A549 (cell line): ENCODE measurements around the gene NCEH1. TPM values are rescaled to one million over a fixed set of nuclear protein-coding genes. Genes with fewer than 3 reads are reported as not detected.

Experiments used
- ATAC-seq, 2 experiments: fragments of 200-7000 bp in 1 of 2; fragments of >200 bp in 1 of 2; cut with Nextera tagmentation in 1 of 2; cut with Tn5 transposase in 1 of 2; 3 replicates each; pipeline versions ENCODE4 v1.8.0 to v1.9.1; 2018 to 2020; ENCODE audit warnings: mild to moderate bottlenecking in 1 of 2, moderate library complexity in 1 of 2
- CTCF ChIA-PET: fragments of 300-600 bp; sonication (Branson Sonifier 250); formaldehyde crosslinking; extraction: SDS; loops from one replicate; lab custom pipeline; 2021; ENCODE audit warnings: antibody characterized with exemption, inconsistent platforms; lab: Yijun Ruan, JAX
- POLR2A ChIA-PET: fragments of 350-600 bp; formaldehyde crosslinking; extraction: SDS; loops from one replicate; lab custom pipeline; 2021; ENCODE audit warnings: antibody characterized with exemption, inconsistent platforms; lab: Yijun Ruan, JAX
- DNase-seq, 2 experiments: peaks; one replicate each; pipeline versions ENCODE4 v3.0.0 to v3.0.0-alpha.2; 2011 to 2016; ENCODE audit warnings: low read depth in 1 of 2, low spot score in 1 of 2
- FAIRE-seq: peaks from 2 replicates; lab custom pipeline; 2011; peaks lifted over from hg19 to GRCh38; lab: Jason Lieb, UNC
- H3K27ac ChIP-seq, 2 experiments: fragments of >200 bp; sonication (Bioruptor Twin); formaldehyde crosslinking; 3 replicates each; pipeline ENCODE4 v1.5.1; 2016 to 2017
- H3K4me1 ChIP-seq: fragments of >200 bp; sonication (Bioruptor Twin); formaldehyde crosslinking; 3 replicates; pipeline ENCODE4 v1.6.1; 2016
- H3K4me2 ChIP-seq: fragments of >200 bp; sonication (Bioruptor Twin); formaldehyde crosslinking; 3 replicates; pipeline ENCODE4 v1.6.1; 2016
- H3K4me3 ChIP-seq: fragments of >200 bp; sonication (Bioruptor Twin); formaldehyde crosslinking; 3 replicates; pipeline ENCODE4 v1.5.1; 2016
- H3K9me3 ChIP-seq: fragments of >200 bp; sonication (Bioruptor Twin); formaldehyde crosslinking; 3 replicates; pipeline ENCODE4 v1.6.1; 2016
- CBX8 ChIP-seq: fragments of 200-600 bp; sonication (generic); IDR thresholded peaks from 2 replicates; pipeline ENCODE4 v1.6.1; 2016
- CHD2 ChIP-seq: fragments of 150-350 bp; IDR thresholded peaks from 2 replicates; pipeline ENCODE4 v1.6.1; 2014; ENCODE audit warnings: low read length; ENCODE audit not compliant: partially characterized antibody
- CHD4 ChIP-seq: fragments of 200-600 bp; sonication (generic); IDR thresholded peaks from 2 replicates; pipeline ENCODE4 v1.6.1; 2016; ENCODE audit warnings: antibody characterized with exemption, mild to moderate bottlenecking, borderline replicate concordance
- ELK1 ChIP-seq: fragments of 150-350 bp; IDR thresholded peaks from 2 replicates; pipeline ENCODE4 v1.6.1; 2014; ENCODE audit warnings: low read depth, mild to moderate bottlenecking, low read length
- EP300 ChIP-seq, 2 experiments: fragments of >200 bp; sonication (Bioruptor Twin); formaldehyde crosslinking; IDR thresholded peaks; 2 replicates in 1 of 2; 3 replicates in 1 of 2; pipeline ENCODE4 v1.6.1; 2016 to 2017
- ESRRA ChIP-seq: fragments of 150-350 bp; IDR thresholded peaks from 2 replicates; pipeline ENCODE4 v1.6.1; 2014; ENCODE audit warnings: mild to moderate bottlenecking, low read length, borderline replicate concordance
- FOSB ChIP-seq: fragments of 250-450 bp; sonication (Bioruptor Pico); IDR thresholded peaks from 2 replicates; pipeline ENCODE4 v1.5.0; 2020; ENCODE audit warnings: mild to moderate bottlenecking, moderate library complexity
- GATA3 ChIP-seq: IDR thresholded peaks from 2 replicates; pipeline ENCODE4 v1.6.1; 2012; ENCODE audit warnings: borderline replicate concordance
- HEYL ChIP-seq: fragments of 250-450 bp; sonication (Bioruptor Pico); IDR thresholded peaks from 2 replicates; pipeline ENCODE4 v1.8.0; 2021; ENCODE audit warnings: mild to moderate bottlenecking, moderate library complexity
- HMGXB4 ChIP-seq: fragments of 250-450 bp; sonication (Bioruptor Pico); IDR thresholded peaks from 2 replicates; pipeline ENCODE4 v1.5.0; 2021; ENCODE audit warnings: mild to moderate bottlenecking, moderate library complexity, borderline replicate concordance
- HOXA7 ChIP-seq: fragments of 250-450 bp; sonication (Bioruptor Pico); IDR thresholded peaks from 2 replicates; pipeline ENCODE4 v1.5.0; 2020; ENCODE audit warnings: mild to moderate bottlenecking, moderate library complexity
- HOXB13 ChIP-seq: fragments of 250-450 bp; sonication (Bioruptor Pico); IDR thresholded peaks from 2 replicates; pipeline ENCODE4 v1.5.0; 2020; ENCODE audit warnings: low read depth, mild to moderate bottlenecking, moderate library complexity
- KDM1A ChIP-seq: fragments of 200-600 bp; sonication (generic); IDR thresholded peaks from 2 replicates; pipeline ENCODE4 v1.6.1; 2016; ENCODE audit warnings: low read depth, mild to moderate bottlenecking
- MAZ ChIP-seq: fragments of 150-350 bp; IDR thresholded peaks from 2 replicates; pipeline ENCODE4 v1.6.1; 2014; ENCODE audit warnings: antibody characterized with exemption, low read depth, low read length, borderline replicate concordance
- NPAS2 ChIP-seq: fragments of 250-450 bp; sonication (Bioruptor Pico); IDR thresholded peaks from 2 replicates; pipeline ENCODE4 v1.8.0; 2022; ENCODE audit warnings: mild to moderate bottlenecking, moderate library complexity, borderline replicate concordance
- NR3C1 ChIP-seq: fragments of >200 bp; sonication (Bioruptor Twin); formaldehyde crosslinking; IDR thresholded peaks from 3 replicates; pipeline ENCODE4 v1.6.1; 2017
- POLR2AphosphoS2 ChIP-seq: conservative IDR thresholded peaks from 2 replicates; pipeline ENCODE4 v1.6.1; 2012; ENCODE audit warnings: low read length, improper control_type of control experiment, inconsistent platforms
- REST ChIP-seq: fragments of 200-600 bp; sonication (generic); IDR thresholded peaks from 2 replicates; pipeline ENCODE4 v1.6.1; 2016; ENCODE audit warnings: antibody characterized with exemption, mild to moderate bottlenecking, moderate library complexity
- TP53 ChIP-seq: fragments of 250-450 bp; sonication (Bioruptor Pico); IDR thresholded peaks from 2 replicates; pipeline ENCODE4 v1.5.0; 2021; ENCODE audit warnings: mild to moderate bottlenecking, moderate library complexity
- ZC3H11A ChIP-seq: fragments of 450-650 bp; IDR thresholded peaks from 2 replicates; pipeline ENCODE4 v1.6.1; 2014; ENCODE audit warnings: antibody characterized with exemption, mild to moderate bottlenecking
- ZFP36 ChIP-seq: fragments of 450-650 bp; IDR thresholded peaks from 2 replicates; pipeline ENCODE4 v1.6.1; 2014; ENCODE audit warnings: borderline replicate concordance; ENCODE audit not compliant: partially characterized antibody
- ZNF302 ChIP-seq: fragments of 250-450 bp; sonication (Bioruptor Pico); IDR thresholded peaks from 2 replicates; pipeline ENCODE4 v1.9.0; 2021; ENCODE audit warnings: inconsistent platforms, mild to moderate bottlenecking, moderate library complexity
- WGBS: methylation state at CpG from one replicate; pipeline ENCODE4 v1.1.6; 2017; ENCODE audit errors: missing lambda C conversion rate; 5-methylcytosine and 5-hydroxymethylcytosine counted together
- polyA plus RNA-seq, 4 experiments: library from polyadenylated mRNA; depleted of rRNA in 3 of 4; stranded (reverse); fragments of >200 nt; fragmentation: RNase III in 1 of 4; extraction: RNeasy Plus Mini Kit Qiagen cat#74134 plus additional on column Dnase treatment in 1 of 4; gene quantifications; 2 replicates in 3 of 4; 3 replicates in 1 of 4; pipeline ENCODE4 v1.2.3, GENCODE V29; 2011 to 2017

Gene NCEH1
- polyA plus RNA-seq, 2 of the 4 experiments (the other 2 are of a cell fraction) = 21.4 to 33.2 TPM

- TF ChIP-seq ZNF302 (CRISPR knock-in tag) (no peak), ZFP36 (no peak), MAZ (no peak)
Observed at GRCh38 chr3:172622156-172622555, 88.7 kb downstream of the NCEH1 start (continued).

DNA sequence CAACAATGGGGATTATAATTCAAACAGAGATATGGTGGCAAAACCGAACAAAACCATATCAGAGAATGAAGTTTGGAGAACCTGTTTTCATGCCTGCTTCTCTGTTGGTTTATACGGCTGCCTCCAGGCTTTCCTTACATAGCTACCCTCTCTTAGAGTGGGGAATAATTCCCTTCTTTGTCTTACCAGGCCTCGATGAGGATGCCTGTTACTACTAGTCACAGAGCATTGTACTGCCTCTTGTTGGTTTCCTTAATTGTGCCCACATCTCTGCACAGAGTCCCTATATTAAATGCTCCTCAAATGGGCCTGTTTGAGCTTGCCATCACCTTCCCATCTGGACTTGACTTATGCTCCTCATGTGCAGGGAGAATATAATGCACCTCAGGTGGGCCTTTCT is 92.9 kb downstream of the NCEH1 start:
- H3K27ac ChIP-seq = no peak overlapping the region
- no peak for TF ChIP-seq NR3C1
- no peak for TF ChIP-seq REST
- TF ChIP-seq MAZ = no peak
- TF ChIP-seq ZC3H11A = no peak
- TF ChIP-seq GATA3 = no peak
- TF ChIP-seq ZNF302 (CRISPR knock-in tag) = no peak
- TF ChIP-seq HOXA7 (CRISPR knock-in tag) = no peak
- no peak for TF ChIP-seq FOSB (CRISPR knock-in tag)
- no peak for TF ChIP-seq CHD2
- TF ChIP-seq CHD4 = no peak
- DNase-seq (no peak), FAIRE-seq (no peak), ATAC-seq (no peak)
- ChIA-PET CTCF (interaction anchor here (0.7 to 2.1 kb wide), 4 partner anchors 10 to 128 kb away, joined by 3 to 4 read pairs (median 4); no protein-coding TSS in a partner anchor), POLR2A (no interaction called here)
- 35% methylated on average over 3 of the region's 3 CpGs for WGBS
- no peaks in the 10 kb centered on the region for H3K9me3 ChIP-seq
- H3K4me1 ChIP-seq = peaks cover 10% of the 10 kb centered on the region; the same call in 2 of the 3 replicates
- no peak overlapping the region for H3K4me2 ChIP-seq
- no peak overlapping the region for H3K4me3 ChIP-seq

GRCh38 chr3:172617013-172617706 is 93.7 kb downstream of the NCEH1 start:
- TF ChIP-seq ZFP36 (no peak), MAZ (no peak), NPAS2 (CRISPR knock-in tag) (no peak), FOSB (CRISPR knock-in tag) (no peak), HMGXB4 (CRISPR knock-in tag) (no peak), TP53 (CRISPR knock-in tag) (no peak), KDM1A (no peak), HOXA7 (CRISPR knock-in tag) (no peak), CBX8 (no peak), POLR2AphosphoS2 (no peak), EP300 (IDR thresholded peaks at IDR 0.05) (no peak), HEYL (CRISPR knock-in tag) (no peak), ELK1 (no peak), ESRRA (no peak), HOXB13 (no peak)
- DNase-seq (no peak), FAIRE-seq (no peak), ATAC-seq (no peak)
- POLR2A ChIA-PET = no interaction called here
- CTCF ChIA-PET = interaction anchor here (0.7 to 2.1 kb wide), 3 partner anchors 16 to 127 kb away, joined by 3 to 4 read pairs (median 4); no protein-coding TSS in a partner anchor
- H3K4me1 ChIP-seq = peaks cover 2% of the 10 kb centered on the region; the same call in 1 of the 3 replicates
- H3K4me3 ChIP-seq = no peak overlapping the region
- no peaks in the 10 kb centered on the region for H3K9me3 ChIP-seq
- H3K4me2 ChIP-seq = no peak overlapping the region
- H3K27ac ChIP-seq = no peak overlapping the region
- WGBS = 78% methylated on average over 6 of the region's 6 CpGs
